K562 (cell line): ENCODE results near the gene GPR15LG.

Source experiments
- CEBPB ChIP-seq: fragments of 450-650 bp; IDR thresholded peaks from 2 replicates; pipeline ENCODE4 v1.6.1; 2016; ENCODE audit warnings: missing genetic modification characterization, missing compliant biosample characterization
- ELF4 ChIP-seq: fragments of 450-650 bp; formaldehyde crosslinking; IDR thresholded peaks from 2 replicates; pipeline ENCODE4 v1.4.0; 2022; ENCODE audit warnings: missing genetic modification characterization
- ETV6 ChIP-seq, 3 experiments: fragments of 150-350 bp in 1 of 3; sonication (generic) in 1 of 3; formaldehyde crosslinking in 1 of 3; IDR thresholded peaks; 2 replicates each; pipeline versions ENCODE4 v1.6.1 to v1.8.0; 2014 to 2022; ENCODE audit warnings: borderline replicate concordance in 2 of 3, low read depth in 2 of 3, antibody characterized with exemption in 1 of 3, low read length in 1 of 3, mild to moderate bottlenecking in 1 of 3, missing genetic modification reagents in 1 of 3
- HNRNPK ChIP-seq: fragments of 200-400 bp; formaldehyde crosslinking; IDR thresholded peaks from one replicate; pipeline ENCODE4 v1.6.1; 2018; ENCODE audit warnings: mild to moderate bottlenecking, low read depth, low read length; ENCODE audit not compliant: poor library complexity, severe bottlenecking
- JUN ChIP-seq, 2 experiments: sonication (generic) in 1 of 2; formaldehyde crosslinking in 1 of 2; IDR thresholded peaks; 2 replicates each; pipeline versions ENCODE4 v1.6.1 to v1.8.0; 2012 to 2022; ENCODE audit warnings: borderline replicate concordance in 2 of 2, mild to moderate bottlenecking in 2 of 2, improper control_type of control experiment in 1 of 2, low read depth in 1 of 2, low read length in 1 of 2, missing genetic modification reagents in 1 of 2
- MTF1 ChIP-seq: fragments of 250-450 bp; sonication (Bioruptor Pico); IDR thresholded peaks from 2 replicates; pipeline ENCODE4 v1.9.0; 2021; ENCODE audit warnings: moderate library complexity, mild to moderate bottlenecking, inconsistent platforms, borderline replicate concordance
- PATZ1 ChIP-seq: fragments of 250-450 bp; sonication (Bioruptor Pico); IDR thresholded peaks from 2 replicates; pipeline ENCODE4 v1.5.0; 2020; ENCODE audit warnings: mild to moderate bottlenecking, borderline replicate concordance
- POLR2A ChIP-seq: fragments of 450-650 bp; conservative IDR thresholded peaks from 2 replicates; pipeline ENCODE4 v1.6.1; 2016
- TF ChIP-seq, protein P1 (sequence below), 3 experiments: IDR thresholded peaks in 2 of 3; conservative IDR thresholded peaks in 1 of 3; 2 replicates each; pipeline ENCODE4 v1.5.1; 2011 to 2012; ENCODE audit warnings: low read length in 3 of 3, mild to moderate bottlenecking in 3 of 3, control low read depth in 2 of 3, improper control_type of control experiment in 1 of 3, inconsistent platforms in 1 of 3, low read depth in 1 of 3, mixed read lengths in 1 of 3, moderate library complexity in 1 of 3; ENCODE audit not compliant: insufficient read depth in 2 of 3

GRCh38 chr10:84156009-84156408 lies 17.6 kb upstream of the GPR15LG start:
- TF ChIP-seq HNRNPK = no peak
- no peak for TF ChIP-seq CEBPB (tag)
- TF ChIP-seq PATZ1 (CRISPR knock-in tag) = no peak
- TF ChIP-seq ELF4 (CRISPR knock-in tag) = no peak
- no peak for TF ChIP-seq ETV6 (IDR thresholded peaks at IDR 0.05; ENCODE audit: borderline replicate concordance in 1 of 2, low read depth in 2 of 2, low read length in 1 of 2)
- no peak for TF ChIP-seq ETV6 (CRISPR knock-in tag; IDR thresholded peaks at IDR 0.05; ENCODE audit: borderline replicate concordance)
- TF ChIP-seq MTF1 (CRISPR knock-in tag) = no peak
- no peak for TF ChIP-seq JUN (IDR thresholded peaks at IDR 0.05; ENCODE audit: borderline replicate concordance, low read depth, low read length)
- TF ChIP-seq JUN (CRISPR knock-in tag; IDR thresholded peaks at IDR 0.05; ENCODE audit: borderline replicate concordance) = no peak
- TF ChIP-seq, protein P1, sequence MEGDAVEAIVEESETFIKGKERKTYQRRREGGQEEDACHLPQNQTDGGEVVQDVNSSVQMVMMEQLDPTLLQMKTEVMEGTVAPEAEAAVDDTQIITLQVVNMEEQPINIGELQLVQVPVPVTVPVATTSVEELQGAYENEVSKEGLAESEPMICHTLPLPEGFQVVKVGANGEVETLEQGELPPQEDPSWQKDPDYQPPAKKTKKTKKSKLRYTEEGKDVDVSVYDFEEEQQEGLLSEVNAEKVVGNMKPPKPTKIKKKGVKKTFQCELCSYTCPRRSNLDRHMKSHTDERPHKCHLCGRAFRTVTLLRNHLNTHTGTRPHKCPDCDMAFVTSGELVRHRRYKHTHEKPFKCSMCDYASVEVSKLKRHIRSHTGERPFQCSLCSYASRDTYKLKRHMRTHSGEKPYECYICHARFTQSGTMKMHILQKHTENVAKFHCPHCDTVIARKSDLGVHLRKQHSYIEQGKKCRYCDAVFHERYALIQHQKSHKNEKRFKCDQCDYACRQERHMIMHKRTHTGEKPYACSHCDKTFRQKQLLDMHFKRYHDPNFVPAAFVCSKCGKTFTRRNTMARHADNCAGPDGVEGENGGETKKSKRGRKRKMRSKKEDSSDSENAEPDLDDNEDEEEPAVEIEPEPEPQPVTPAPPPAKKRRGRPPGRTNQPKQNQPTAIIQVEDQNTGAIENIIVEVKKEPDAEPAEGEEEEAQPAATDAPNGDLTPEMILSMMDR (IDR thresholded peaks at IDR 0.05 in 2 of 3, conservative IDR thresholded peaks at IDR 0.05 in 1 of 3; ENCODE audit: insufficient read depth in 2 of 3, low read depth in 1 of 3, low read length in 3 of 3) = no peak
- TF ChIP-seq POLR2A = peak; percentile 18; the same call in 1 of the 2 replicates
